HG03342 (cell line): ENCODE measurements around the gene IFITM2.
"Not testable (repeated sequence)": the region's sequence is repeated elsewhere in the genome, so short reads cannot be mapped to it uniquely, and the experiment has no call there.

Experiments
- ATAC-seq: cut with Tn5 transposase; IDR thresholded peaks from one replicate; pipeline ENCODE4 v1.9.1; 2021; ENCODE audit warnings: mild to moderate bottlenecking, moderate library complexity; ENCODE audit not compliant: unreplicated experiment

IFITM2 gene

GRCh38 chr11:306645-307371, 808 bp upstream of the IFITM2 start:
- no peak for ATAC-seq

- not testable (repeated sequence) for ATAC-seq
Observed at GRCh38 chr11:308740-309665, 1.4 kb downstream of the IFITM2 start.

GRCh38 chr11:309979-310572, 2.5 kb downstream of the IFITM2 start:
- ATAC-seq, result not testable (repeated sequence)

DNA sequence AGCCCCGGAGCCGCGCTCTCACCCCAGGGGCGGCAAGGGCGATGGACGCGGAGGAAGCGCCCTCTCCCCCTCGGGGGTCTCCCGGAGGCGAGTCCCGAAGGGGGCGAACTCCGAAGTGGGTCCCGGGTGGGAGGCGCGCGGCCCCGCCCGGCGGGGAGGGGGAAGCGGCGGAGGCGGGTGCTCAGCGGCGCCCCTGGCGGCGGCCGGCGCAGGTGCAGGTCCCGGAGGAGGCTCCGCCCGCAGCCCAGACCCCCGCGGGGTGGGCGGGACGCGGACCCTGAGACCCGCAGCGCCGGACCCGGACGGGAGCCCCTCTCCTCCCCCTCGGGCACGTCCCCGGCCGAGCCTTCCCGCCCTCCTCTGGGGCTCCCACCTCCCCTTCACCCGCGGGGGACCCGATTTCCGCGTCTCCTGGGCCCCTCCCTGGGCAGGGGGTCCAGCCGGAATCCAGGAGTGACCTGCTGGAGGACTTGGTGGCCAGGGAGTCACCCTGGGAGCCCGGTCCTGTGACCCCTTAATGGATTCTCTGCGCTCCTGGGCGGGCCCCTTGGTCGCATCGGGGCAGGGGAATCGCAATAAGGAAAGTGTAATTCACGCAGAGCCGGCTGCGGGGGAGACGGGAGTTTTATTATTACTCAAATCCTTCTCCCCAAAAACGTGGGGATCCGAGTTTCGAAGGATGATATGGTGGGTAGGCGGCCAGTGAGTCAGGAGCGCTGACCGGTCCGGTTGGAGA, 3.6 kb downstream of the IFITM2 start:
- ATAC-seq, result not testable (repeated sequence)

DNA sequence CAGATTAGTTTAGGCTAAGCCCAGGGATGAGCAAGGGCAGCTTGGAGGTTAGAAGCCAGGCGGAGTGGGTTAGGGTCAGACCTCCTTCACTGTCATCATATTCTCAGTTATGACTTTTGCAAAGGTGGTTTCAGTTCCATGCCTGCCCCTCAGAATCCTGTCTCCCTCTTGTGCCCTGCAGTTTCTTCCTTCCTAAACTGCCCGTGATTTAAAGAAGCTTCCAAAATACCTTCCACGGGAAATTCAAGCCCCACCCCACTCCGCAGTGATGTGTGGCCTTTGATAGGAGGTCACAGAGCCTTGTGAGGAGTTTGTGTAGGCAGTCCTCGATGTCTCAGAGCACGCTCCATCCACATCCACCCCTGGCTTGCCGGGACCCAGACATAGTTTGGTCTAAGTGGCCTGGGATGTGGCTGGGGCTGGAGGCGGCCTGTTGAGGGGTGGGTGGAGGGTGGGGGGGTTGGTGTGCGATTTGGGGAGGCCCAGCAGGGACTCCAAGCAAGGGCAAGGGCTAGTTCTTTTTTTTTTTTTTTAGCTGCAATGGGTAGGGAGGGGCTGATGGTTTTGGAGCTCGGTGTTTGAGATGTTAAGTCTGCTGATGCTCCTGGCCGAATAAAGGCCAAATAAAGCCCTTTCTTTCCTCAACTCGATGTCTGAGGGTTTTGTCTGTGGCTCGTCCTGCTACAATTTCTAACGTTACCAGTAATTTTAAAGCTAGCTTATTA, 4.6 kb downstream of the IFITM2 start:
- ATAC-seq, result no peak

GRCh38 chr11:313304-313786, 5.7 kb downstream of the IFITM2 start:
- no peak for ATAC-seq

- ATAC-seq, result peak; percentile 38
Observed at GRCh38 chr11:313787-314553, 6.4 kb downstream of the IFITM2 start, which contains the start of gene IFITM1. Gene IFITM1 (plus strand): TSS chr11:314040. CDS start chr11:314171, 131 bp downstream.

- not testable (repeated sequence) for ATAC-seq
Observed at GRCh38 chr11:314554-314875, 6.9 kb downstream of the IFITM2 start.

DNA sequence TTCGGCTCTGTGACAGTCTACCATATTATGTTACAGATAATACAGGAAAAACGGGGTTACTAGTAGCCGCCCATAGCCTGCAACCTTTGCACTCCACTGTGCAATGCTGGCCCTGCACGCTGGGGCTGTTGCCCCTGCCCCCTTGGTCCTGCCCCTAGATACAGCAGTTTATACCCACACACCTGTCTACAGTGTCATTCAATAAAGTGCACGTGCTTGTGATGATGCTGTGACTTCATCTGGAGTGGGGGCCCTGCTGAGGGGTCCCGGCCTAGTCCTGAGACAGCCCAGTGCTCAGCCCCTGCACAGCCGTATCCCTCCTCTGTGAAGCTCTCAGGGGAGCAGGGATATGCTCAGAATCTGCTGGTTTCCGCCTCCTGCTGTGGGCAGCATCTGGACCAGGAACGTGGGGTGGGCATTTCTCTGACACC, 7.5 kb downstream of the IFITM2 start:
- no peak for ATAC-seq

DNA sequence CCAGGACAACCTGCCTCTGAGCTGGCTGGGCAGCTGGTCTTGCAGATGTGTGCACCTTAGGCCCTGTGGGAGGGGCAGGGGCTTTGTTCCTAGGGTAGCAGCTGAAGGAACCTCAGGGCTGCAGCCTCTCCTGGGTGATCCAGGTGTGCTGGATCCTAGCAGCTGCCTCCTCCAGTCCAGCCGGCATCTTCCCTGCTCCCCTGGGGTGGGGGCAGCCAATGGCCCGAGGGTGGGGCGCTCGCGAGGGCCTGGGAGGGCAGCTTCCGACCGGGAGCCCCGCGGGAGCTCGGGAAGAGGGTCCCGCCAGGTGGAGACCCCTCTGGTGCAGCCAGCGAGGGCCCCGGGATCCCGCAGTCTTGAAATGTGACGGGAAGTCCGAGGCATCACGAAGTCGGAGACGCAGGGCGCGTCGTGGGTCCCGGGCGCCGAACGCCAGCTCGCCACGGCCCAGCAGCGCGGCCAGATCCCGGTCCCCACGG, 7.9 kb downstream of the IFITM2 start:
- ATAC-seq, result no peak

- no peak for ATAC-seq
Observed at GRCh38 chr11:316031-316701, 8.6 kb downstream of the IFITM2 start.

- ATAC-seq, result no peak
Observed at GRCh38 chr11:316891-317301, 9.3 kb downstream of the IFITM2 start.

GRCh38 chr11:317668-318404, 10.2 kb downstream of the IFITM2 start:
- ATAC-seq, result not testable (repeated sequence)

DNA sequence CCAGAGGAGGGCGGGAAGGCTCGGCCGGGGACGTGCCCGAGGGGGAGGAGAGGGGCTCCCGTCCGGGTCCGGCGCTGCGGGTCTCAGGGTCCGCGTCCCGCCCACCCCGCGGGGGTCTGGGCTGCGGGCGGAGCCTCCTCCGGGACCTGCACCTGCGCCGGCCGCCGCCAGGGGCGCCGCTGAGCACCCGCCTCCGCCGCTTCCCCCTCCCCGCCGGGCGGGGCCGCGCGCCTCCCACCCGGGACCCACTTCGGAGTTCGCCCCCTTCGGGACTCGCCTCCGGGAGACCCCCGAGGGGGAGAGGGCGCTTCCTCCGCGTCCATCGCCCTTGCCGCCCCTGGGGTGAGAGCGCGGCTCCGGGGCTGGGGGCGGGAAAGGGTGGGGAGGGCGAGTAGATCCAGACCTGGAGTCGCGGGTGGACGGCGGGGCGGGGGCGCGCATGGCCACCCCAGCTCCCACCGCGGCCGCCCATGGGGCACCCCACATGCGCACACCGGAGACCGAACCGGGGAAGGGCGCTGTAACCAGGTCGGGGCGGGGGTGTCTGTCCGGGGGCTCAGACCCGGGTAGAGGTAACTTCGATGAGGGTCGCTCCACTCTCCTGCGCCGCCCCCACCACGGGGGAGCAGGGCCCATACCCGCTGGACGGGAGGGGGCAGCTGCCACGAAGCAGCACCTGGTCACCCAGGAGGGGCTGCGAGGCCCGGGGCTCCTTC, 10.9 kb downstream of the IFITM2 start:
- ATAC-seq, result peak; percentile 39

GRCh38 chr11:319121-319887, 11.7 kb downstream of the IFITM2 start:
- not testable (repeated sequence) for ATAC-seq

GRCh38 chr11:319888-320273, 12.3 kb downstream of the IFITM2 start:
- not testable (repeated sequence) for ATAC-seq
